HG02840 (cell line): ENCODE data around the gene ZFC3H1.

Experiments
- ATAC-seq: cut with Tn5 transposase; IDR thresholded peaks from one replicate; pipeline ENCODE4 v1.9.1; 2021; ENCODE audit warnings: mild to moderate bottlenecking, moderate library complexity, moderate number of reproducible peaks; ENCODE audit not compliant: unreplicated experiment, low FRiP score

ZFC3H1 gene

GRCh38 chr12:71685312-71685906, 21.8 kb upstream of the ZFC3H1 start:
- ATAC-seq: no peak

- no peak for ATAC-seq
Observed at GRCh38 chr12:71684081-71684480, 20.4 kb upstream of the ZFC3H1 start.

GRCh38 chr12:71683633-71684032, 20.0 kb upstream of the ZFC3H1 start:
- no peak for ATAC-seq

- ATAC-seq: no peak
Observed at GRCh38 chr12:71682466-71682865, 18.8 kb upstream of the ZFC3H1 start.

- no peak for ATAC-seq
Observed at GRCh38 chr12:71671816-71672215, 8.2 kb upstream of the ZFC3H1 start.

GRCh38 chr12:71671311-71671710, 7.7 kb upstream of the ZFC3H1 start:
- ATAC-seq: no peak

- ATAC-seq: no peak
Observed at GRCh38 chr12:71666259-71666658, 2.6 kb upstream of the ZFC3H1 start.

GRCh38 chr12:71665090-71665463, 1.4 kb upstream of the ZFC3H1 start:
- no peak for ATAC-seq

- ATAC-seq: peak; percentile 11
Observed at GRCh38 chr12:71664411-71665089, 902 bp upstream of the ZFC3H1 start.

- peak; percentile 23 for ATAC-seq
Observed at GRCh38 chr12:71662849-71663560, 643 bp downstream of the ZFC3H1 start.

GRCh38 chr12:71661977-71662530, 1.6 kb downstream of the ZFC3H1 start:
- no peak for ATAC-seq

GRCh38 chr12:71656740-71657139, 6.9 kb downstream of the ZFC3H1 start:
- ATAC-seq: no peak

GRCh38 chr12:71655907-71656306, 7.7 kb downstream of the ZFC3H1 start:
- ATAC-seq: no peak

- no peak for ATAC-seq
Observed at GRCh38 chr12:71655495-71655894, 8.2 kb downstream of the ZFC3H1 start.

- ATAC-seq: no peak
Observed at GRCh38 chr12:71654200-71654599, 9.4 kb downstream of the ZFC3H1 start.

- no peak for ATAC-seq
Observed at GRCh38 chr12:71653137-71653536, 10.5 kb downstream of the ZFC3H1 start.

- no peak for ATAC-seq
Observed at GRCh38 chr12:71652656-71653055, 11.0 kb downstream of the ZFC3H1 start.

GRCh38 chr12:71649401-71649800, 14.2 kb downstream of the ZFC3H1 start:
- no peak for ATAC-seq

GRCh38 chr12:71648537-71648936, 15.1 kb downstream of the ZFC3H1 start:
- no peak for ATAC-seq

- ATAC-seq: no peak
Observed at GRCh38 chr12:71646512-71646911, 17.1 kb downstream of the ZFC3H1 start.

- ATAC-seq: no peak
Observed at GRCh38 chr12:71645268-71645667, 18.4 kb downstream of the ZFC3H1 start.
